ENCODE measurements around the gene SNX20. TPM values are rescaled to one million over a fixed set of nuclear protein-coding genes. Genes with fewer than 3 reads are reported as not detected.

The SNX20 gene
- total and polyA plus RNA-seq, 2 of the 4 experiments (the other 2 are of a cell fraction) = not detected

DNA sequence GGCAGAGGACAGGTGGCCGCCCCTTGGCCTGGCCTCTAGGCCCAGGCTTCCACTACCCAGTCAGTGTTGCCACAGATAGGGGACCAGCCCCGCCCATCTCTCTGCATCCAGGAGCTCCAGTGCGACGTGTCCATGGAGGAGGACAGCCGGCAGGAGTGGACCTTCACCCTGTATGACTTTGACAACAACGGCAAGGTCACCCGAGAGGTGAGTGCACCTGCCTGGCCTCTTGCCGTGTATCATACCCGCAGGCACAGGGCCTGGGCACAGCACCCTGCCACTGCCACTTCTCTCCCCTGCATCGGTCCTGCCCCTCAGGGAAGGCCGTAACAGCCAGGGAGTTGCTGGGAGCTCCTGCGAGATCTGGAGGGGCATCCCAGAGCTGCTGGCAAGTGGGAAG is 55.7 kb downstream of the SNX20 start:
- H2BK5ac ChIP-seq (ENCODE audit: low read depth, low read length, poor library complexity, severe bottlenecking) = no peak overlapping the region
- no peaks in the 10 kb centered on the region for H3K79me1 ChIP-seq (ENCODE audit: low read depth in 1 of 2, low read length in 2 of 2)
- no peak overlapping the region for H4K5ac ChIP-seq (ENCODE audit: low read depth, low read length)
- TF ChIP-seq CEBPB (IDR thresholded peaks at IDR 0.05; ENCODE audit: low read depth, low read length) (no peak), MAZ (IDR thresholded peaks at IDR 0.05; ENCODE audit: borderline replicate concordance, low read depth, low read length) (no peak), MAFK (IDR thresholded peaks at IDR 0.05; ENCODE audit: low read depth, low read length) (no peak), CHD1 (IDR thresholded peaks at IDR 0.05; ENCODE audit: low read depth, low read length) (no peak), RCOR1 (IDR thresholded peaks at IDR 0.05; ENCODE audit: insufficient replicate concordance, low read length) (no peak), RAD21 (IDR thresholded peaks at IDR 0.05; ENCODE audit: low read length) (no peak), NFE2L2 (IDR thresholded peaks at IDR 0.05; ENCODE audit: low read depth, low read length) (no peak), POLR2A (IDR thresholded peaks at IDR 0.05; ENCODE audit: low read depth, low read length) (no peak), MXI1 (IDR thresholded peaks at IDR 0.05; ENCODE audit: borderline replicate concordance, low read depth, low read length) (no peak), SMC3 (IDR thresholded peaks at IDR 0.05; ENCODE audit: low read depth, low read length) (no peak), RFX5 (IDR thresholded peaks at IDR 0.05; ENCODE audit: low read depth, low read length) (no peak), FOS (IDR thresholded peaks at IDR 0.05; ENCODE audit: low read depth, low read length) (no peak), BHLHE40 (IDR thresholded peaks at IDR 0.05; ENCODE audit: low read depth, low read length) (no peak)
- TF ChIP-seq, protein P1, sequence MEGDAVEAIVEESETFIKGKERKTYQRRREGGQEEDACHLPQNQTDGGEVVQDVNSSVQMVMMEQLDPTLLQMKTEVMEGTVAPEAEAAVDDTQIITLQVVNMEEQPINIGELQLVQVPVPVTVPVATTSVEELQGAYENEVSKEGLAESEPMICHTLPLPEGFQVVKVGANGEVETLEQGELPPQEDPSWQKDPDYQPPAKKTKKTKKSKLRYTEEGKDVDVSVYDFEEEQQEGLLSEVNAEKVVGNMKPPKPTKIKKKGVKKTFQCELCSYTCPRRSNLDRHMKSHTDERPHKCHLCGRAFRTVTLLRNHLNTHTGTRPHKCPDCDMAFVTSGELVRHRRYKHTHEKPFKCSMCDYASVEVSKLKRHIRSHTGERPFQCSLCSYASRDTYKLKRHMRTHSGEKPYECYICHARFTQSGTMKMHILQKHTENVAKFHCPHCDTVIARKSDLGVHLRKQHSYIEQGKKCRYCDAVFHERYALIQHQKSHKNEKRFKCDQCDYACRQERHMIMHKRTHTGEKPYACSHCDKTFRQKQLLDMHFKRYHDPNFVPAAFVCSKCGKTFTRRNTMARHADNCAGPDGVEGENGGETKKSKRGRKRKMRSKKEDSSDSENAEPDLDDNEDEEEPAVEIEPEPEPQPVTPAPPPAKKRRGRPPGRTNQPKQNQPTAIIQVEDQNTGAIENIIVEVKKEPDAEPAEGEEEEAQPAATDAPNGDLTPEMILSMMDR (conservative IDR thresholded peaks at IDR 0.05; ENCODE audit: low read depth, low read length) = no peak
- TF ChIP-seq, protein P2, sequence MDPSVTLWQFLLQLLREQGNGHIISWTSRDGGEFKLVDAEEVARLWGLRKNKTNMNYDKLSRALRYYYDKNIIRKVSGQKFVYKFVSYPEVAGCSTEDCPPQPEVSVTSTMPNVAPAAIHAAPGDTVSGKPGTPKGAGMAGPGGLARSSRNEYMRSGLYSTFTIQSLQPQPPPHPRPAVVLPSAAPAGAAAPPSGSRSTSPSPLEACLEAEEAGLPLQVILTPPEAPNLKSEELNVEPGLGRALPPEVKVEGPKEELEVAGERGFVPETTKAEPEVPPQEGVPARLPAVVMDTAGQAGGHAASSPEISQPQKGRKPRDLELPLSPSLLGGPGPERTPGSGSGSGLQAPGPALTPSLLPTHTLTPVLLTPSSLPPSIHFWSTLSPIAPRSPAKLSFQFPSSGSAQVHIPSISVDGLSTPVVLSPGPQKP (IDR thresholded peaks at IDR 0.05; ENCODE audit: borderline replicate concordance, low read depth, low read length) = no peak
- TF ChIP-seq, protein P3, sequence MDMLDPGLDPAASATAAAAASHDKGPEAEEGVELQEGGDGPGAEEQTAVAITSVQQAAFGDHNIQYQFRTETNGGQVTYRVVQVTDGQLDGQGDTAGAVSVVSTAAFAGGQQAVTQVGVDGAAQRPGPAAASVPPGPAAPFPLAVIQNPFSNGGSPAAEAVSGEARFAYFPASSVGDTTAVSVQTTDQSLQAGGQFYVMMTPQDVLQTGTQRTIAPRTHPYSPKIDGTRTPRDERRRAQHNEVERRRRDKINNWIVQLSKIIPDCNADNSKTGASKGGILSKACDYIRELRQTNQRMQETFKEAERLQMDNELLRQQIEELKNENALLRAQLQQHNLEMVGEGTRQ (IDR thresholded peaks at IDR 0.05; ENCODE audit: low read depth, low read length) = no peak
- intact Hi-C loops (cut with micrococcal nuclease) = no loop called here
- H2BK15ac ChIP-seq (ENCODE audit: low read depth, low read length) = no peak overlapping the region
- no peak overlapping the region for H3K4me3 ChIP-seq (ENCODE audit: insufficient read depth, low read depth, low read length)
- H2BK120ac ChIP-seq (ENCODE audit: low read depth, low read length) = no peak overlapping the region
- H3K4me1 ChIP-seq (ENCODE audit: control insufficient read depth, insufficient read depth, low read length) = no peaks in the 10 kb centered on the region
- H3K4me2 ChIP-seq (ENCODE audit: low read depth, low read length) = no peak overlapping the region
- H3K18ac ChIP-seq (ENCODE audit: low read depth, low read length) = no peak overlapping the region
- H2AFZ ChIP-seq (replicated peaks; ENCODE audit: low read length, poor library complexity) = no peak overlapping the region
- peaks cover 2% of the 10 kb centered on the region; the same call in 1 of the 2 replicates for H3K27me3 ChIP-seq (ENCODE audit: control insufficient read depth, insufficient read depth, low read length)
- no peak overlapping the region for H3K4ac ChIP-seq (ENCODE audit: low read depth, low read length)
- no peak for DNase-seq
- H4K91ac ChIP-seq (ENCODE audit: insufficient read depth, low read depth, low read length) = no peak overlapping the region
- ATAC-seq (ENCODE audit: low read depth) = no peak
- dilution Hi-C loops (cut with HindIII; ENCODE audit: low sequenced_read_pairs, unreplicated experiment) = no loop called here
- no peak overlapping the region for H4K8ac ChIP-seq (ENCODE audit: low read depth in 2 of 2, low read length in 2 of 2)
- 80% methylated on average over 6 of the region's 12 CpGs; no CpG with 5 or more reads in 1 of the 2 experiments for WGBS, 2 experiments (ENCODE audit: extremely low coverage in 2 of 2, insufficient read length in 1 of 2)
- H3K56ac ChIP-seq (ENCODE audit: extremely low read depth, insufficient read depth, low read length) = no peak overlapping the region
- H3K27ac ChIP-seq (ENCODE audit: insufficient read depth, low read length) = no peak overlapping the region
- ChIA-PET POLR2A (ENCODE audit: unreplicated experiment) (no interaction called here), CTCF (no interaction called here)
- H3K23ac ChIP-seq (ENCODE audit: low read depth, low read length) = no peak overlapping the region
- H3K9me1 ChIP-seq (ENCODE audit: insufficient read depth, low read length) = no peaks in the 10 kb centered on the region
- no peak overlapping the region for H3K14ac ChIP-seq (replicated peaks; ENCODE audit: low read depth, low read length)
- no peaks in the 10 kb centered on the region for H4K20me1 ChIP-seq (ENCODE audit: insufficient read depth, low read length)
- H2AK5ac ChIP-seq (ENCODE audit: low read depth, low read length) = no peak overlapping the region
- H2AK9ac ChIP-seq (replicated peaks; ENCODE audit: low read depth, low read length, poor library complexity) = no peak overlapping the region
- H3K36me3 ChIP-seq (ENCODE audit: control insufficient read depth, insufficient read depth, low read length) = no peaks in the 10 kb centered on the region
- H3K9ac ChIP-seq (ENCODE audit: low read depth, low read length) = no peak overlapping the region
- H3K9me3 ChIP-seq (ENCODE audit: control insufficient read depth, insufficient read depth, low read length) = no peaks in the 10 kb centered on the region
- in situ Hi-C loops (cut with MboI; ENCODE audit: low sequenced_read_pairs) = no loop called here
- H2BK20ac ChIP-seq (ENCODE audit: low read depth, low read length) = no peak overlapping the region
- BruUV-seq (replicated peaks) = no TSS peak

Data from IMR-90 (cell line).